Measurements from ENCODE around the gene LIMCH1. TPM values are rescaled to one million over a fixed set of nuclear protein-coding genes. Genes with fewer than 3 reads are reported as not detected.

The LIMCH1 gene
- total RNA-seq, 1 experiment from 2014 or later = 19.7 TPM

- TF ChIP-seq EZH2 (IDR thresholded peaks at IDR 0.05; ENCODE audit: low read length, unreplicated experiment) (no peak), CTCF (conservative IDR thresholded peaks at IDR 0.05; ENCODE audit: low read depth, low read length) (peak; percentile 87), EZH2phosphoT487 (IDR thresholded peaks at IDR 0.05; ENCODE audit: borderline replicate concordance, low read length) (no peak)
These were observed 154.9 kb downstream of the LIMCH1 start for GRCh38 chr4:41692717-41693345.

GRCh38 chr4:41693629-41694028, 155.7 kb downstream of the LIMCH1 start:
- Histone ChIP-seq H3K9me2 (replicated peaks; ENCODE audit: low read length) (no peaks in the 10 kb centered on the region), H3K9me3 (ENCODE audit: low read length) (no peaks in the 10 kb centered on the region), H3F3A (ENCODE audit: low read length, unreplicated experiment) (no peaks in the 10 kb centered on the region), H3K4me1 (ENCODE audit: insufficient read depth, low read length) (no peaks in the 10 kb centered on the region), H4K20me1 (ENCODE audit: low read length) (no peaks in the 10 kb centered on the region), H3K4me3 (ENCODE audit: low read length) (no peak overlapping the region), H3K27me3 (ENCODE audit: low read length) (no peaks in the 10 kb centered on the region), H3K27ac (ENCODE audit: low read length) (no peak overlapping the region), H3K9ac (ENCODE audit: low read length) (no peak overlapping the region), H3K4me2 (ENCODE audit: low read length) (no peak overlapping the region), H3K79me2 (ENCODE audit: low read length) (no peaks in the 10 kb centered on the region), H2AFZ (ENCODE audit: low read length) (no peak overlapping the region), H3K36me3 (ENCODE audit: low read depth, low read length) (no peaks in the 10 kb centered on the region)
- ChIA-PET POLR2A (ENCODE audit: unreplicated experiment) (no interaction called here), CTCF (no interaction called here)
- intact Hi-C loops (cut with micrococcal nuclease) = loop anchor here (1.0 kb wide), 3 partner anchors 121 to 195 kb away; no protein-coding TSS in a partner anchor
- no TSS peak for BruUV-seq (replicated peaks)
- DNase-seq (peak; percentile 54), ATAC-seq (no peak)
- TF ChIP-seq EZH2phosphoT487 (IDR thresholded peaks at IDR 0.05; ENCODE audit: borderline replicate concordance, low read length) = no peak
- no peak for TF ChIP-seq EZH2 (IDR thresholded peaks at IDR 0.05; ENCODE audit: low read length, unreplicated experiment)
- peak; percentile 65 for TF ChIP-seq CTCF (conservative IDR thresholded peaks at IDR 0.05; ENCODE audit: low read depth, low read length)

More at GRCh38 chr4:41692717-41693345, 154.9 kb downstream of the LIMCH1 start:
- H3K4me2 ChIP-seq (ENCODE audit: low read length) = no peak overlapping the region
- no peaks in the 10 kb centered on the region for H3F3A ChIP-seq (ENCODE audit: low read length, unreplicated experiment)
- H3K9me2 ChIP-seq (replicated peaks; ENCODE audit: low read length) = no peaks in the 10 kb centered on the region
- POLR2A ChIA-PET (ENCODE audit: unreplicated experiment) = no interaction called here
- no peaks in the 10 kb centered on the region for H3K4me1 ChIP-seq (ENCODE audit: insufficient read depth, low read length)
- no TSS peak for BruUV-seq (replicated peaks)
- no peaks in the 10 kb centered on the region for H3K36me3 ChIP-seq (ENCODE audit: low read depth, low read length)
- no peak overlapping the region for H3K9ac ChIP-seq (ENCODE audit: low read length)
- no peaks in the 10 kb centered on the region for H3K79me2 ChIP-seq (ENCODE audit: low read length)
- intact Hi-C loops (cut with micrococcal nuclease) = loop anchor here (1.0 kb wide), 3 partner anchors 121 to 195 kb away; no protein-coding TSS in a partner anchor
- H3K4me3 ChIP-seq (ENCODE audit: low read length) = no peak overlapping the region
- CTCF ChIA-PET = no interaction called here
- no peak overlapping the region for H3K27ac ChIP-seq (ENCODE audit: low read length)
- DNase-seq (peak; percentile 56), ATAC-seq (peak; percentile 67)
- no peak overlapping the region for H2AFZ ChIP-seq (ENCODE audit: low read length)
- H3K27me3 ChIP-seq (ENCODE audit: low read length) = no peaks in the 10 kb centered on the region
- H4K20me1 ChIP-seq (ENCODE audit: low read length) = no peaks in the 10 kb centered on the region
- H3K9me3 ChIP-seq (ENCODE audit: low read length) = no peaks in the 10 kb centered on the region

- ATAC-seq (no peak), DNase-seq (no peak)
- no peaks in the 10 kb centered on the region for H3K27me3 ChIP-seq (ENCODE audit: low read length)
- H2AFZ ChIP-seq (ENCODE audit: low read length) = no peak overlapping the region
- no peaks in the 10 kb centered on the region for H3K9me2 ChIP-seq (replicated peaks; ENCODE audit: low read length)
- no peaks in the 10 kb centered on the region for H3F3A ChIP-seq (ENCODE audit: low read length, unreplicated experiment)
- no peaks in the 10 kb centered on the region for H3K9me3 ChIP-seq (ENCODE audit: low read length)
- no peak overlapping the region for H3K4me3 ChIP-seq (ENCODE audit: low read length)
- H4K20me1 ChIP-seq (ENCODE audit: low read length) = no peaks in the 10 kb centered on the region
- H3K4me2 ChIP-seq (ENCODE audit: low read length) = no peak overlapping the region
- CTCF ChIA-PET = no interaction called here
- no peak overlapping the region for H3K9ac ChIP-seq (ENCODE audit: low read length)
- no peaks in the 10 kb centered on the region for H3K36me3 ChIP-seq (ENCODE audit: low read depth, low read length)
- H3K4me1 ChIP-seq (ENCODE audit: insufficient read depth, low read length) = no peaks in the 10 kb centered on the region
- intact Hi-C loops (cut with micrococcal nuclease) = no loop called here
- no TSS peak for BruUV-seq (replicated peaks)
- POLR2A ChIA-PET (ENCODE audit: unreplicated experiment) = no interaction called here
- H3K79me2 ChIP-seq (ENCODE audit: low read length) = no peaks in the 10 kb centered on the region
- no peak overlapping the region for H3K27ac ChIP-seq (ENCODE audit: low read length)
- TF ChIP-seq CTCF (conservative IDR thresholded peaks at IDR 0.05; ENCODE audit: low read depth, low read length) (no peak), EZH2phosphoT487 (IDR thresholded peaks at IDR 0.05; ENCODE audit: borderline replicate concordance, low read length) (no peak), EZH2 (IDR thresholded peaks at IDR 0.05; ENCODE audit: low read length, unreplicated experiment) (no peak)
These were observed 158.2 kb downstream of the LIMCH1 start for GRCh38 chr4:41696131-41696530.

All from PC-3 (cell line).